ENCODE measurements around the gene CCDC24. TPM values are rescaled to one million over a fixed set of nuclear protein-coding genes. Genes with fewer than 3 reads are reported as not detected.
A peak's percentile ranks its signal among the peaks of the same experiment; 100 is the strongest.

CCDC24 gene
- total and polyA plus RNA-seq, 4 donors: 2.6 to 29.7 (median 5.9) TPM

GRCh38 chr1:44034976-44035716 lies 43.7 kb downstream of the CCDC24 start:
- ATAC-seq (ENCODE audit: low FRiP score) (no peak), DNase-seq (peak in 1 of 2 donors; percentile 9)
- no peaks in the 10 kb centered on the region for H3K4me1 ChIP-seq (ENCODE audit: control insufficient read depth in 1 of 2, insufficient read depth in 2 of 2, low read length in 2 of 2)
- no peaks in the 10 kb centered on the region for H3K27me3 ChIP-seq (ENCODE audit: control insufficient read depth in 1 of 2, insufficient read depth in 2 of 2, low read length in 1 of 2)
- H3K9me3 ChIP-seq (ENCODE audit: control insufficient read depth, low read length): no peaks in the 10 kb centered on the region
- peak overlapping the region in 1 of 2 donors; percentile 18 for H3K27ac ChIP-seq (ENCODE audit: low read depth in 1 of 2, low read length in 2 of 2)
- 52 to 56% methylated on average over 11 of the region's 11 CpGs for WGBS, 2 donors
- no peak overlapping the region for H3K4me3 ChIP-seq (ENCODE audit: low read length in 2 of 2)
- intact Hi-C loops (cut with DNase I): loop anchor here in 1 of 2 donors (5.0 kb wide), 2 partner anchors 43 to 273 kb away; partner anchors contain the start of gene CCDC24
- H3K36me3 ChIP-seq (ENCODE audit: control insufficient read depth in 1 of 2, insufficient read depth in 2 of 2, low read length in 1 of 2): no peaks in the 10 kb centered on the region

GRCh38 chr1:44035726-44036408 lies 44.5 kb downstream of the CCDC24 start:
- peak in 1 of 2 donors; percentile 76 for DNase-seq
- H3K27me3 ChIP-seq (ENCODE audit: control insufficient read depth in 1 of 2, insufficient read depth in 2 of 2, low read length in 1 of 2): no peaks in the 10 kb centered on the region
- intact Hi-C loops (cut with DNase I): loop anchor here (1.0 to 2.0 kb wide), 2 partner anchors 31 kb away; no protein-coding TSS in a partner anchor
- no peak overlapping the region for H3K4me3 ChIP-seq (ENCODE audit: low read length in 2 of 2)
- peak overlapping the region; percentile 33 to 44 for H3K27ac ChIP-seq (ENCODE audit: low read depth in 1 of 2, low read length in 2 of 2)
- no peaks in the 10 kb centered on the region for H3K36me3 ChIP-seq (ENCODE audit: control insufficient read depth in 1 of 2, insufficient read depth in 2 of 2, low read length in 1 of 2)
- peak; percentile 33 for ATAC-seq (ENCODE audit: low FRiP score)
- no peaks in the 10 kb centered on the region for H3K9me3 ChIP-seq (ENCODE audit: control insufficient read depth, low read length)
- H3K4me1 ChIP-seq (ENCODE audit: control insufficient read depth in 1 of 2, insufficient read depth in 2 of 2, low read length in 2 of 2): no peaks in the 10 kb centered on the region
- 14 to 19% methylated on average over 8 of the region's 8 CpGs for WGBS, 2 donors

- no peaks in the 10 kb centered on the region for H3K36me3 ChIP-seq (ENCODE audit: control insufficient read depth in 1 of 2, insufficient read depth in 2 of 2, low read length in 1 of 2)
- no peak overlapping the region for H3K4me3 ChIP-seq (ENCODE audit: low read length in 2 of 2)
- H3K4me1 ChIP-seq (ENCODE audit: control insufficient read depth in 1 of 2, insufficient read depth in 2 of 2, low read length in 2 of 2): no peaks in the 10 kb centered on the region
- no peaks in the 10 kb centered on the region for H3K9me3 ChIP-seq (ENCODE audit: control insufficient read depth, low read length)
- whole genome bisulfite sequencing, 2 donors: 3 to 4% methylated on average over 6 of the region's 6 CpGs
- DNase-seq (peak; percentile 82 to 87), ATAC-seq (ENCODE audit: low FRiP score) (peak; percentile 79)
- H3K27ac ChIP-seq (ENCODE audit: low read depth in 1 of 2, low read length in 2 of 2): peak overlapping the region; percentile 44 to 46
- intact Hi-C loops (cut with DNase I): loop anchor here (1.0 to 2.0 kb wide), 2 partner anchors 31 to 32 kb away; no protein-coding TSS in a partner anchor
- no peaks in the 10 kb centered on the region for H3K27me3 ChIP-seq (ENCODE audit: control insufficient read depth in 1 of 2, insufficient read depth in 2 of 2, low read length in 1 of 2)
Measured at GRCh38 chr1:44036409-44037139, 45.2 kb downstream of the CCDC24 start.

- DNase-seq (peak in 1 of 2 donors; percentile 73), ATAC-seq (ENCODE audit: low FRiP score) (no peak)
- Histone ChIP-seq H3K36me3 (ENCODE audit: control insufficient read depth in 1 of 2, insufficient read depth in 2 of 2, low read length in 1 of 2) (no peaks in the 10 kb centered on the region), H3K4me3 (ENCODE audit: low read length in 2 of 2) (no peak overlapping the region), H3K27ac (ENCODE audit: low read depth in 1 of 2, low read length in 2 of 2) (no peak overlapping the region), H3K9me3 (ENCODE audit: control insufficient read depth, low read length) (no peaks in the 10 kb centered on the region), H3K4me1 (ENCODE audit: control insufficient read depth in 1 of 2, insufficient read depth in 2 of 2, low read length in 2 of 2) (no peaks in the 10 kb centered on the region), H3K27me3 (ENCODE audit: control insufficient read depth in 1 of 2, insufficient read depth in 2 of 2, low read length in 1 of 2) (no peaks in the 10 kb centered on the region)
- 13 to 14% methylated on average over 5 of the region's 5 CpGs for WGBS, 2 donors
- intact Hi-C loops (cut with DNase I): loop anchor here in 1 of 2 donors (2.0 kb wide), 1 partner anchor 32 kb away; no protein-coding TSS in a partner anchor
Measured at GRCh38 chr1:44037154-44037553, 45.8 kb downstream of the CCDC24 start.

DNA sequence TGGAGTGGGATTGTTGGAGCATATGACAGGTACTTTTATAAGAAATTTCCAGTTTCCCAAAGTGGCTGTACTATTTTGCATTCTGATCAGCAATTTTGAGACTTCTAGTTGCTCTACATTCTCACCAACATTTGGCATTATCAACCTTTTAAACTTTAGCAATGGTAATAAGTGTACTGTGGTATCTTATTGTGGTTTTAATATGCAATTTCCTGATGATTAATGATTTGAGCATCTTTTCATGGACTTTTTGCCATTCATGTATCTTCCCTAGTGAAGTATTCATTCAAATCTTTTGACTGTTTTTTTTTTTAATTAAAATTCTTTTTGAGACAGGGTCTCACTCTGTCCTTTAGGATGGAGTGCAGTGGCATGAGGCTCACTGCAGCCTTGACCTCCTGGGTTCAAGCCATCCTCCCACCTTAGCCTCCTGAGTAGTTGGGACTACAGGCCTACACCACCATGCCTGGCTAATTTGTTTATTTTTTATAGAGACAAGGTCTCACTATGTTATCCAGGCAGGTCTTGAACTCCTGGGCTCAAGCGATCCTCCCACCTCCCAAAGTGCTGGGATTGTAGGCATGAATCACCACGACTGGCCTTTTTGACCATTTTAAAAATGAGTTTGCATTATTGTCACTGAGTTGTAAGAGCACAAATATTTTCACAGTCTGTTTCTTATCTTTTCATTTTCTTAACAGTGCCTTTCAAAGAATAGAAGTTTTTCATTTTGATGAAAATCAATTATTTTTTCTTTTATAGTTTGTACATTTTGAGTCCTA lies 47.7 kb downstream of the CCDC24 start:
- no peak overlapping the region for H3K4me3 ChIP-seq (ENCODE audit: low read length in 2 of 2)
- H3K9me3 ChIP-seq (ENCODE audit: control insufficient read depth, low read length): no peaks in the 10 kb centered on the region
- no peak for ATAC-seq (ENCODE audit: low FRiP score)
- intact Hi-C loops (cut with DNase I): no loop called here
- 62 to 69% methylated on average over 2 of the region's 2 CpGs for WGBS, 2 donors
- no peak for DNase-seq
- H3K4me1 ChIP-seq (ENCODE audit: control insufficient read depth in 1 of 2, insufficient read depth in 2 of 2, low read length in 2 of 2): no peaks in the 10 kb centered on the region
- H3K36me3 ChIP-seq (ENCODE audit: control insufficient read depth in 1 of 2, insufficient read depth in 2 of 2, low read length in 1 of 2): no peaks in the 10 kb centered on the region
- no peak overlapping the region for H3K27ac ChIP-seq (ENCODE audit: low read depth in 1 of 2, low read length in 2 of 2)
- no peaks in the 10 kb centered on the region for H3K27me3 ChIP-seq (ENCODE audit: control insufficient read depth in 1 of 2, insufficient read depth in 2 of 2, low read length in 1 of 2)

DNA sequence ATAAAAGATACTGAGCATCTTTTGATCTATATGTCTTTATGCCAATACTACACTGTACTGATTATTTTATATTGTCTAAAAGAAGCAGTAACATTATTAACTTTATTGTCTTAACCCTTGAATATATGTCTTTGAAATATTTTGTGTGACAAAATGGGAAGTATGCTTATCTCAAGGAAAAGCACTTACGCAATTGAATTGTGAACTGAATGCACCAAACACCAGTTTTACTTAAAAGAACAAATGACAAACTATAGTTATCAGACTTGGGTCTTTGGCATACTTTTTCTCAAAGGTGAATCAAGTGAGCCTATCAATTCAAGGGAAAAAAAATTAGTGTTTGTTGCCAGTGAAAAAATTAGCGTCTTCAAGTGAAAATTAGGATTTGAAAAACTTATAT lies 49.0 kb downstream of the CCDC24 start:
- no peaks in the 10 kb centered on the region for H3K27me3 ChIP-seq (ENCODE audit: control insufficient read depth in 1 of 2, insufficient read depth in 2 of 2, low read length in 1 of 2)
- DNase-seq (no peak), ATAC-seq (ENCODE audit: low FRiP score) (no peak)
- intact Hi-C loops (cut with DNase I): no loop called here
- H3K4me1 ChIP-seq (ENCODE audit: control insufficient read depth in 1 of 2, insufficient read depth in 2 of 2, low read length in 2 of 2): no peaks in the 10 kb centered on the region
- H3K9me3 ChIP-seq (ENCODE audit: control insufficient read depth, low read length): no peaks in the 10 kb centered on the region
- H3K4me3 ChIP-seq (ENCODE audit: low read length in 2 of 2): no peak overlapping the region
- H3K36me3 ChIP-seq (ENCODE audit: control insufficient read depth in 1 of 2, insufficient read depth in 2 of 2, low read length in 1 of 2): no peaks in the 10 kb centered on the region
- 89 to 96% methylated on average over 2 of the region's 2 CpGs for WGBS, 2 donors
- H3K27ac ChIP-seq (ENCODE audit: low read depth in 1 of 2, low read length in 2 of 2): no peak overlapping the region

DNA sequence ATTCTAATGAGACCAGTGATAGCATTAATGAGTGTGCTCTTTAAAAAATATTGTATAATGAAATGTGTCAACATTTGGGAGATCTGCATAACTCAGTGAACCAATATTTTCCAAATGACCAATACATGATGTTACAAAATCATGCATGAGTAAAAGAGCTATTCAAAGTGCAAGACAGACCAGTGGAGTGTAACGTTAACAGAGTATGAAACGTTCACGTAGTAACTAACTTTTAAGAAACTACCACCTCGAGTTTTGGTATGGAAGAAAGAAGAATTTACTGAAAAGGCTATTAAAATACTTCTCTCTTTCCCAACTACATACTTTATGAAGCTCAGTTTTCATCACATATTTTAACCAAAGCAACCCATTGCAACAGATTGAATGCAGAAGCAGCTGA lies 49.4 kb downstream of the CCDC24 start:
- ATAC-seq (ENCODE audit: low FRiP score) (no peak), DNase-seq (no peak)
- H3K4me1 ChIP-seq (ENCODE audit: control insufficient read depth in 1 of 2, insufficient read depth in 2 of 2, low read length in 2 of 2): no peaks in the 10 kb centered on the region
- intact Hi-C loops (cut with DNase I): no loop called here
- H3K9me3 ChIP-seq (ENCODE audit: control insufficient read depth, low read length): no peaks in the 10 kb centered on the region
- no peaks in the 10 kb centered on the region for H3K27me3 ChIP-seq (ENCODE audit: control insufficient read depth in 1 of 2, insufficient read depth in 2 of 2, low read length in 1 of 2)
- H3K36me3 ChIP-seq (ENCODE audit: control insufficient read depth in 1 of 2, insufficient read depth in 2 of 2, low read length in 1 of 2): no peaks in the 10 kb centered on the region
- WGBS, 2 donors: 66 to 77% methylated on average over 4 of the region's 4 CpGs
- H3K4me3 ChIP-seq (ENCODE audit: low read length in 2 of 2): no peak overlapping the region
- no peak overlapping the region for H3K27ac ChIP-seq (ENCODE audit: low read depth in 1 of 2, low read length in 2 of 2)

Data from aorta (tissue), 5 donors.